ENCODE results near the gene SYNGR3.

DNA sequence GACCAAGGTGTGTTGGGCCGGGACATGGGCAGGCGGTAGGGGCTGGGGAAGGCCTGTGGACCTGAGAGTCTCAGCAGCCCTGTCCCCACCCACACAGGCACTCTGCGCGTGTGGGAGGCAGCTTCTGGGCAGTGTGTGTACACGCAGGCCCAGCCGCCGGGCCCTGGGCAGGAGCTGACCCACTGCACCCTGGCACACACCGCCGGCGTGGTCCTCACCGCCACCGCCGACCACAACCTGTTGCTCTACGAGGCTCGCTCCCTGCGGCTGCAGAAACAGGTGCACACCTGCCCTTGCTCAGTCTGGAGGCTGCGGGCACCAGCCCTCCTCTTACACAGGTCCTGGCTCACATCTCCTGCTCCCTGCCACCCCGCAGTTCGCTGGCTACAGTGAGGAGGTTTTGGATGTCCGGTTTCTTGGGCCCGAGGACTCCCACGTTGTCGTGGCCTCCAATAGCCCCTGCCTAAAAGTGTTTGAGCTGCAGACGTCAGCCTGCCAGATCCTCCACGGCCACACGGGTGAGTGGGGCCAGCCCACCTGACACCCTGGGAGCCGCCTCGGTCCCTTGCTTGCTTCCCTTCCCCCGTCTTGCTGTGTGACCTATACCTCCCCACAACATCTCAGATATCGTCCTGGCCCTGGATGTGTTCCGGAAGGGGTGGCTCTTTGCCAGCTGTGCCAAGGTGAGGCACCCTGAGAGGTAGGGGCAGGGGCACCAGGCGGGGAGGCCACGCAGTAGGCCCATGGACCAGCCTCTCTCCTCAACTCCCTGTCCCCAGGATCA, 14.1 kb upstream of the SYNGR3 start:
- TF ChIP-seq CTCF (IDR thresholded peaks at IDR 0.05; ENCODE audit: low read depth, low read length) (no peak), EZH2phosphoT487 (IDR thresholded peaks at IDR 0.05; ENCODE audit: low read depth) (no peak)
